ENCODE results near the gene FBXO9.

DNA sequence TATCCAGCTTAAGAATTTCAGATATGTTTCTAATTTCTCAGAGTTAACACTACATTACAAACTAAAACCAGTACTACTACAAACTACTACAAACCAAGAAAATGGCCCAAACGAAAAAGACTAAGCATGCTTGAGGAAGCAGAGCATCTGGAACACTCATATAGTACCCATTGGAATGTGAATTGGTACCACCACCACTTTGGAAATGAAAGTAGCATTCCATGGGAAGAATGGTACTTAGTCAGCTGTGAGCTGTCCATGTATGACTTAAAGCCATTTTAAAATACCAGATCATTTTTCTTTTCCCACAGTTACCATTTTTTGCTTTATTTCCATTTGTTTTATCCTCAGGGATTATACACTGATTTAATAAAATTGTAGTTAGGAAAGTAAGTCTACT, 30.5 kb downstream of the FBXO9 start:
- TF ChIP-seq, protein P1, sequence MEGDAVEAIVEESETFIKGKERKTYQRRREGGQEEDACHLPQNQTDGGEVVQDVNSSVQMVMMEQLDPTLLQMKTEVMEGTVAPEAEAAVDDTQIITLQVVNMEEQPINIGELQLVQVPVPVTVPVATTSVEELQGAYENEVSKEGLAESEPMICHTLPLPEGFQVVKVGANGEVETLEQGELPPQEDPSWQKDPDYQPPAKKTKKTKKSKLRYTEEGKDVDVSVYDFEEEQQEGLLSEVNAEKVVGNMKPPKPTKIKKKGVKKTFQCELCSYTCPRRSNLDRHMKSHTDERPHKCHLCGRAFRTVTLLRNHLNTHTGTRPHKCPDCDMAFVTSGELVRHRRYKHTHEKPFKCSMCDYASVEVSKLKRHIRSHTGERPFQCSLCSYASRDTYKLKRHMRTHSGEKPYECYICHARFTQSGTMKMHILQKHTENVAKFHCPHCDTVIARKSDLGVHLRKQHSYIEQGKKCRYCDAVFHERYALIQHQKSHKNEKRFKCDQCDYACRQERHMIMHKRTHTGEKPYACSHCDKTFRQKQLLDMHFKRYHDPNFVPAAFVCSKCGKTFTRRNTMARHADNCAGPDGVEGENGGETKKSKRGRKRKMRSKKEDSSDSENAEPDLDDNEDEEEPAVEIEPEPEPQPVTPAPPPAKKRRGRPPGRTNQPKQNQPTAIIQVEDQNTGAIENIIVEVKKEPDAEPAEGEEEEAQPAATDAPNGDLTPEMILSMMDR (IDR thresholded peaks at IDR 0.05), result no peak
- TF ChIP-seq ZFX (IDR thresholded peaks at IDR 0.05; ENCODE audit: borderline replicate concordance), result no peak

Measured in 22Rv1 (cell line).